RWPE1 (cell line): ENCODE results near the gene ILDR2.

Source experiments
- CTCF ChIA-PET: fragments of 350-600 bp; sonication (Branson Sonifier 250); formaldehyde crosslinking; extraction: SDS; loops from one replicate; lab custom pipeline; 2021; lab: Yijun Ruan, JAX
- POLR2A ChIA-PET: fragments of 400-600 bp; formaldehyde crosslinking; extraction: SDS; loops from one replicate; lab custom pipeline; 2020; ENCODE audit warnings: antibody characterized with exemption; ENCODE audit not compliant: low non-redundant PET; lab: Yijun Ruan, JAX
- DNase-seq: peaks from one replicate; pipeline ENCODE4 v3.0.0; 2012; ENCODE audit warnings: low spot score
- H3K27ac ChIP-seq: fragments of 450-650 bp; 2 replicates; pipeline ENCODE4 v1.5.1; 2017
- TF ChIP-seq, protein P1 (sequence below): fragments of 450-650 bp; conservative IDR thresholded peaks from 2 replicates; pipeline ENCODE4 v1.5.1; 2017; ENCODE audit warnings: low read depth, mild to moderate bottlenecking

Gene ILDR2

DNA sequence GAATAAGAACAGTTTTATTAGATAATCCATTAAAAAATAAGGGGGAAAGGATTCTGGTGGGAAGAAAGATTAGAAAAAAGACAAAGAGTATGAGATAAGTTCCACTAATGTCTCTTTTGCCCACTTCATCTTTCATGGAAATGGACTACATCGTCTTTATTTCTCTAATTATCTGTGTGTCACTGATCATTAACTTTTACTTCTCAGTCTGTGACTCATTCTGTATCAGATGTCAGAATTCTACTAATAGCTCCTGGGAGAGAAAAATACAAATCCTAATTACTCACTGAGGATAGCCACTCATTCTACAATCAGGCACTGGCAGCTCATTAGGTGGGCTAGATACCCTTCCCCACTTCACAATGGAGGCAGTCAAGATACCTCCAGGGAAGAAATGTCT, 41.7 kb downstream of the ILDR2 start:
- no peak for DNase-seq
- TF ChIP-seq, protein P1, sequence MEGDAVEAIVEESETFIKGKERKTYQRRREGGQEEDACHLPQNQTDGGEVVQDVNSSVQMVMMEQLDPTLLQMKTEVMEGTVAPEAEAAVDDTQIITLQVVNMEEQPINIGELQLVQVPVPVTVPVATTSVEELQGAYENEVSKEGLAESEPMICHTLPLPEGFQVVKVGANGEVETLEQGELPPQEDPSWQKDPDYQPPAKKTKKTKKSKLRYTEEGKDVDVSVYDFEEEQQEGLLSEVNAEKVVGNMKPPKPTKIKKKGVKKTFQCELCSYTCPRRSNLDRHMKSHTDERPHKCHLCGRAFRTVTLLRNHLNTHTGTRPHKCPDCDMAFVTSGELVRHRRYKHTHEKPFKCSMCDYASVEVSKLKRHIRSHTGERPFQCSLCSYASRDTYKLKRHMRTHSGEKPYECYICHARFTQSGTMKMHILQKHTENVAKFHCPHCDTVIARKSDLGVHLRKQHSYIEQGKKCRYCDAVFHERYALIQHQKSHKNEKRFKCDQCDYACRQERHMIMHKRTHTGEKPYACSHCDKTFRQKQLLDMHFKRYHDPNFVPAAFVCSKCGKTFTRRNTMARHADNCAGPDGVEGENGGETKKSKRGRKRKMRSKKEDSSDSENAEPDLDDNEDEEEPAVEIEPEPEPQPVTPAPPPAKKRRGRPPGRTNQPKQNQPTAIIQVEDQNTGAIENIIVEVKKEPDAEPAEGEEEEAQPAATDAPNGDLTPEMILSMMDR = no peak
- CTCF ChIA-PET = interaction anchor here (0.6 to 1.7 kb wide), 3 partner anchors 10 to 191 kb away, joined by 4 to 5 read pairs (median 4); no protein-coding TSS in a partner anchor
- POLR2A ChIA-PET = interaction anchor here (0.6 kb wide), 1 partner anchor 90 kb away, joined by 3 read pairs; no protein-coding TSS in a partner anchor
- no peak overlapping the region for H3K27ac ChIP-seq

DNA sequence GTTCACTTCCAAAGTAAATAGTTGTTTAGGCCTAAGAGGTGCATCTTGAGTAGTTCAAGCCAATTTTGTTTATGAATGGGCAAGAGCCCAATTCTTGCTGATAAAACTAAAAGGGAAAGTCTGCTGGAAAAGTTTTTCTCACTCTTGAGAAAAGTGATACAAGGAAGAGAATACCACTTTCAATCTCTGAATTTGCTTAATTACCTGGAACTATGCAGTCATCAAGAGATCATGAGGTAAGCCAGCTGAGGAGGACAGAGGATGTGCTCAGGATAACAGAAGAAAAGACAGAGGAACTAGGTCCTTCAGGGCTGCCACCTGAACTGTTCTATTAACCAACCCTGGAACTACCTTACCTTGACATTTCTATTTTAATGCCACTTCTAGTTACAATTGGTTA, 42.2 kb downstream of the ILDR2 start:
- ChIA-PET POLR2A (interaction anchor here (0.6 kb wide), 1 partner anchor 90 kb away, joined by 3 read pairs; no protein-coding TSS in a partner anchor), CTCF (interaction anchor here (0.7 to 1.7 kb wide), 2 partner anchors 10 to 23 kb away, joined by 4 to 5 read pairs; no protein-coding TSS in a partner anchor)
- TF ChIP-seq, protein P1 = no peak

DNA sequence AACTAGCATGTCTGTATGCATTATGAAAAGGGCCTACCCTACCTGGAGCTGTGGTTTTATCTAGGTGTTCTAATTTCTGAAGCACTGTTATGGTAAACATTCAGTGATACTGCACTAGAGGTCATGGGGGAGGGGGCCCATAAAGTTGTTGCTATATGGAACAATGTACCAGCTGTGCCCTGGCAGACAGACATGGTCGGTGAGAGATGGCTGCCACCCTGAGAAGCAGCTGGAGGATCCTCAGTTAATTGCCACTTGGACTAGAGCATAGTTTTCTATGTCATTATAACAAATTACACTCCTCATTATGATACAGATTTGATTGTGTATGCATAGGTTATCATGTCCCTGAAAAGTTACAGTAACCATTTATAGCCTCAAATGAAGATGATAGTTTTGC, 45.4 kb downstream of the ILDR2 start:
- TF ChIP-seq, protein P1 = no peak
- POLR2A ChIA-PET = no interaction called here
- no peak overlapping the region for H3K27ac ChIP-seq
- DNase-seq = no peak
- CTCF ChIA-PET = interaction anchor here (0.7 kb wide), 1 partner anchor 425 kb away, joined by 5 read pairs; no protein-coding TSS in a partner anchor

More for the DNA sequence above, 42.2 kb downstream of the ILDR2 start:
- H3K27ac ChIP-seq = no peak overlapping the region
- no peak for DNase-seq

DNA sequence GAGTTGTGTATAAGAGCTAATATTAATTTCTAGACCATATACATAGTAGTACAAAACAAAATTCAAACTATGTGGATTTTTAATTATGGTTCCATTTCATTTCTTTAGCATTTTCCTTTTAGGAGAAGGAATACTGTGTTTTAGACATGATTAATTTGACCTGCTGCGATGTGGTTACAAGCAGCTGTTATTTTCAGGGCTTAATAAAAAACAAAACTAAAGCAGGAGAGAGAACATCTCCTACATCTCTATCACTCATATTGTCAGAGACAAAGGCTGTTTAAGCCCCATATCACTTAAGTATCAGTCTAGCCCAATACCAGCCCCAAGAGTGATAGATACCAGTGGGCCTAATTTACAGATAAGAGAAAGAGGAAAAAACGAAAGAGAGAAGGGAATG, 47.6 kb downstream of the ILDR2 start:
- POLR2A ChIA-PET = no interaction called here
- TF ChIP-seq, protein P1 = no peak
- DNase-seq = no peak
- CTCF ChIA-PET = interaction anchor here (0.6 kb wide), 2 partner anchors 139 to 512 kb away, joined by 3 read pairs; no protein-coding TSS in a partner anchor
- no peak overlapping the region for H3K27ac ChIP-seq

DNA sequence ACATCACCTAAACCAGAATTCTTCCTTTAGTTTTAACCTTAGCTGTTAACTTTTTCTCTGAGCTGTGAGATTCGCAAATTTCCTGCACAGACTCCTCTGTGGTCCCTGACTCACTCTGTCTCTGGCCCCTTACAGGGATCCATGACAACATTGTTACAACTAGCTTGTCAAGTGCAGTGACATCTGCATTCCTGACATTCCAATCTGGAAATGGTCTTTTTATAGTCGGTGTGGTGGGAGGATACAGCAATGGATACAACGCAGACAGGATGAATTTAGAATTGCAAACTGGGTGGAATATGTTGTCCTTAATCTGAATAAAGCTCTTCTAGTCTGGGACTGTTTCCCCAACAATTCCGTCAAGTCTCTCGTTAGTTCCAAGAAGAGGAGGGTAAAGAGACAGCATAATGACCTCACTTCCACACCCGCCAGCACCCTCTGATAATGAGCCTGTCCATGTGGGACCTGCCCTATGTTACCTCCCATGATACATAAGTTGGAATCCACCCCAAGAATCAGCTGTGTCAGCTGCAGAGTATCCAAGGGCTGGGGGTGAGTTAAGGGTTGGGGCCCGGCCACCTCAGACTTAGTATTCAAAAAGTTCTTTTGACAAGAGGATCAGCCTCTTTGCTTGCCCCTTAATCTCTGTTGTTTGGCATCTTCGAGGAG, 49.4 kb downstream of the ILDR2 start:
- TF ChIP-seq, protein P1 = no peak
- POLR2A ChIA-PET = no interaction called here
- CTCF ChIA-PET = interaction anchor here (0.8 kb wide), 1 partner anchor 10 kb away, joined by 3 read pairs; no protein-coding TSS in a partner anchor
- no peak overlapping the region for H3K27ac ChIP-seq
- no peak for DNase-seq

DNA sequence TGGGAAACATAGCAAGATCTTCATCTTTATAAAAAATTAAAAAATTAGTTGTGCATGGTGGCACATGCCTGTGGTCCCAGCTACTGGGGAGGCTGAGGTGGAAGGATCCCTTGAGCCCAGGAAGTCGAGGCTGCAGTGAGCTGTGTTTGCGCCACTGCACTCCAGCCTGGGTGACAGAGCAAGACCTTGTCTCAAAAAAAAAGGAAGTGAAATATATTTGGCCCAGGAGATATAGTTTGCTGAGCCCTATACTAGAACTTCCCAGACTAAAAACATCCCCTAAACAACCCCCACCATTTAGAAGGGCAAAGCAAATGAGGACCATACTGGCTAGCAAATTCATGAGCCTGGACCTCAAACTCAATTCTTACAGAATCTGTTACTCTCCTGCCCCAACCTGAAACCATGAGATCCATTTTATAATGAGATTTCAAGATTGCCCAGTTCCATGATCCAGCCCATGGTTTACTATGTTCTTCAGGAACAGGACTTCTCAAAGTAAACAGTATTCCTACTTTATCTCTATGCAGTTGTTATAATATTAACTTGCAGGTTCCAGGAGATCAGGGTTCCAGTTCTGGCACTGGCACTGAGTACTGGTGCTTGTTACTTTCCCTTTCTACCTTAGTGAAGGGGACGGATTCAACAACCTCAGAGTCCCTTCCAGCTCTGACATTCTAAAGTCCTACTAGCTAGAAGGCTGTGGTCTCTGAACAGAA, 50.4 kb downstream of the ILDR2 start:
- no peak for DNase-seq
- TF ChIP-seq, protein P1 = no peak
- CTCF ChIA-PET = no interaction called here
- H3K27ac ChIP-seq = no peak overlapping the region
- POLR2A ChIA-PET = no interaction called here
